ENCODE data around the gene PCDHA4. TPM values are rescaled to one million over a fixed set of nuclear protein-coding genes. Genes with fewer than 3 reads are reported as not detected.
"Not testable (repeated sequence)": the region's sequence is repeated elsewhere in the genome, so short reads cannot be mapped to it uniquely, and the experiment has no call there.

The PCDHA4 gene
- total RNA-seq, 2 experiments from 2014 or later, result not detected

DNA sequence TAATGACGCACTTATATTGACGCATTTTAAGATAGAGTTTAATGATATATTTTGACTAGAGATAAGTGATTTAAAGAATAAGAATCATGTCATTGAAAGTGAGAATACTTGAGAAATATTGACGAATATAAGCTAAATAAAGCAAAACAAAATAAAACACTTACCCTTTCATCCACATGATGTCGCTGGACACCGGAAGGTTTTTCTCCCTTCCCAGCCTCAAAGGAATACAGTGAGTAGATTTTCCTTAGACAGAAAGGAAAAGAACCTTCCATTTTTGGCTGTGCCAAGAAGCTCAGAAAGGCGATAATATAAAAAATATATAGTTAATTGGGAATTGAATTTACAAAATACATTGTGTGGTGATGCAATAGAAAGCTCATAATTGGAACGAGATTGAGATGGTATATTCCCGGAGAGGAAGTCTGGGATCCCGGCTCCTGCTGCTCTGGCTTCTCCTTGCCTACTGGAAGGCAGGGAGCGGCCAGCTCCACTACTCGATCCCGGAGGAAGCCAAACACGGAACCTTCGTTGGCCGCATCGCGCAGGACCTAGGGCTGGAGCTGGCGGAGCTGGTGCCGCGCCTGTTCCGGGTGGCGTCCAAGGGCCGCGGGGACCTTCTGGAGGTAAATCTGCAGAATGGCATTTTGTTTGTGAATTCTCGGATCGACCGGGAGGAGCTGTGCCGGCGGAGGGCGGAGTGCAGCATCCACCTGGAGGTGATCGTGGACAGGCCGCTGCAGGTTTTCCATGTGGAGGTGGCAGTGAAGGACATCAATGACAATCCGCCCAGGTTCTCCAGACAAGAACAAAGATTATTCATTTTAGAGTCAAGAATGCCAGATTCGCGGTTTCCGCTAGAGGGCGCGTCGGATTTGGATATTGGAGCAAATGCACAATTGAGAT is 14.8 kb downstream of the PCDHA4 start, which contains the start of gene PCDHA5:
TSS of gene PCDHA5 (plus strand) at position 239 of the 906 bp plus-strand sequence.
- ChIA-PET CTCF (no interaction called here), POLR2A (no interaction called here)

DNA sequence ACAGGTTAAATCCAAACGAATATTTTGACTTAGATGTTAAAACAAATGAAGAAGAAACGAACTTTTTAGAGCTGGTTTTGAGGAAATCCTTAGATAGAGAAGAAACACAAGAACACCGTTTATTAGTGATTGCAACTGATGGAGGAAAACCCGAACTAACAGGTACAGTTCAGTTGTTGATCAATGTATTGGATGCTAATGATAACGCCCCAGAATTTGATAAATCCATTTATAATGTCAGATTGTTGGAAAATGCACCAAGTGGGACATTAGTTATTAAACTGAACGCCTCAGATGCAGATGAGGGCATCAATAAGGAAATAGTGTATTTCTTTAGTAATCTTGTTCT is 15.4 kb downstream of the PCDHA4 start:
- CTCF ChIA-PET, result no interaction called here
- POLR2A ChIA-PET, result no interaction called here

DNA sequence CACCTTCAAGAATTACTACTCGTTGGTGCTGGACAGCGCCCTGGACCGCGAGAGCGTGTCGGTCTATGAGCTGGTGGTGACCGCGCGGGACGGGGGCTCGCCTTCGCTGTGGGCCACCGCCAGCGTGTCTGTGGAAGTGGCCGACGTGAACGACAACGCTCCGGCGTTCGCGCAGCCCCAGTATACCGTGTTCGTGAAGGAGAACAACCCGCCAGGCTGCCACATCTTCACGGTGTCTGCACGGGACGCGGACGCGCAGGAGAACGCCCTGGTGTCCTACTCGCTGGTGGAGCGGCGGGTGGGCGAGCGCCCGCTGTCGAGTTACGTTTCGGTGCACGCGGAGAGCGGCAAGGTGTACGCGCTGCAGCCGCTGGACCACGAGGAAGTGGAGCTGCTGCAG is 16.1 kb downstream of the PCDHA4 start:
- CTCF ChIA-PET, POLR2A ChIA-PET: not testable (repeated sequence)

DNA sequence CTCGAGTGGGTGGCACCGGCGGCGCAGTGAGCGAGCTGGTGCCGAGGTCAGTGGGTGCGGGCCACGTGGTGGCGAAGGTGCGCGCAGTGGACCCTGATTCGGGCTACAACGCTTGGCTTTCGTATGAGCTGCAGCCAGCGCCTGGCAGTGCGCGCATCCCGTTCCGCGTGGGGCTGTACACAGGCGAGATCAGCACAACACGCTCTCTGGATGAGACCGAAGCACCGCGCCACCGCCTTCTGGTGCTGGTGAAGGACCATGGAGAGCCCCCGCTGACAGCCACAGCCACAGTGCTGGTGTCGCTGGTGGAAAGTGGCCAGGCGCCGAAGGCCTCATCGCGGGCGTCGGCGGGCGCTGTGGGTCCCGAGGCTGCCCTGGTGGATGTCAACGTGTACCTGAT is 16.6 kb downstream of the PCDHA4 start:
- CTCF ChIA-PET, result no interaction called here
- POLR2A ChIA-PET, result no interaction called here

DNA sequence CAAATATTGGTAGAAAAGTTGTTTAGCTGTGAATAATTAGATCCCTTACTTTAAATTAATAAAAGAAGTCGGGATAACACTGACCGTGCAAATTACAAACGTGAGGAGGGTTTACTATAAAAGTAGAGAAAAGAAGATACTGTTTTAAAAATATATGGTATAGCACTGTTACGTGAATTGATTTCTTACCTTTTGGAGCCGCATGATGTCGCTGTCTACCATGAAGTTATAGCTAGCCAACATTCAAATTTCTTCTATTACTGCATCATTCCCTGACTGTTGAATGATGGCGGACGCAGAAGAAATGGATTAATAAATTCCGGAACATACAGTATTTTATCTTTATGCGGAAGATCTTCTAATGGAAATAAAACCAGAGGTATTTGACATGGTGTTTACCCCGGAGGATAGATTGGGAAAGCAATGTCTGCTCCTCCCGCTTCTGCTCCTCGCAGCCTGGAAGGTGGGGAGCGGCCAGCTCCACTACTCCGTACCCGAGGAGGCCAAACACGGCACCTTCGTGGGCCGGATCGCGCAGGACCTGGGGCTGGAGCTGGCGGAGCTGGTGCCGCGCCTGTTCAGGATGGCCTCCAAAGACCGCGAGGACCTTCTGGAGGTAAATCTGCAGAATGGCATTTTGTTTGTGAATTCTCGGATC is 21.0 kb downstream of the PCDHA4 start, which contains the start of gene PCDHA6:
TSS of gene PCDHA6 (plus strand) at position 257 of the 658 bp plus-strand sequence. CDS start at position 389, 132 bp downstream.
- POLR2A ChIA-PET, result no interaction called here
- CTCF ChIA-PET, result no interaction called here

DNA sequence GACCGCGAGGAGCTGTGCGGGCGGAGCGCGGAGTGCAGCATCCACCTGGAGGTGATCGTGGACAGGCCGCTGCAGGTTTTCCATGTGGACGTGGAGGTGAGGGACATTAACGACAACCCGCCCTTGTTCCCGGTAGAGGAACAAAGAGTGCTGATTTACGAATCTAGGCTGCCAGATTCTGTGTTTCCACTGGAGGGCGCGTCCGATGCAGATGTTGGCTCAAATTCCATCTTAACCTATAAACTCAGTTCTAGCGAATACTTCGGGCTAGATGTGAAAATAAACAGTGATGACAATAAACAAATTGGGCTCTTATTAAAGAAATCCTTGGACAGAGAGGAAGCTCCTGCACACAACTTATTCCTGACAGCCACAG is 21.5 kb downstream of the PCDHA4 start:
- ChIA-PET POLR2A (no interaction called here), CTCF (no interaction called here)

DNA sequence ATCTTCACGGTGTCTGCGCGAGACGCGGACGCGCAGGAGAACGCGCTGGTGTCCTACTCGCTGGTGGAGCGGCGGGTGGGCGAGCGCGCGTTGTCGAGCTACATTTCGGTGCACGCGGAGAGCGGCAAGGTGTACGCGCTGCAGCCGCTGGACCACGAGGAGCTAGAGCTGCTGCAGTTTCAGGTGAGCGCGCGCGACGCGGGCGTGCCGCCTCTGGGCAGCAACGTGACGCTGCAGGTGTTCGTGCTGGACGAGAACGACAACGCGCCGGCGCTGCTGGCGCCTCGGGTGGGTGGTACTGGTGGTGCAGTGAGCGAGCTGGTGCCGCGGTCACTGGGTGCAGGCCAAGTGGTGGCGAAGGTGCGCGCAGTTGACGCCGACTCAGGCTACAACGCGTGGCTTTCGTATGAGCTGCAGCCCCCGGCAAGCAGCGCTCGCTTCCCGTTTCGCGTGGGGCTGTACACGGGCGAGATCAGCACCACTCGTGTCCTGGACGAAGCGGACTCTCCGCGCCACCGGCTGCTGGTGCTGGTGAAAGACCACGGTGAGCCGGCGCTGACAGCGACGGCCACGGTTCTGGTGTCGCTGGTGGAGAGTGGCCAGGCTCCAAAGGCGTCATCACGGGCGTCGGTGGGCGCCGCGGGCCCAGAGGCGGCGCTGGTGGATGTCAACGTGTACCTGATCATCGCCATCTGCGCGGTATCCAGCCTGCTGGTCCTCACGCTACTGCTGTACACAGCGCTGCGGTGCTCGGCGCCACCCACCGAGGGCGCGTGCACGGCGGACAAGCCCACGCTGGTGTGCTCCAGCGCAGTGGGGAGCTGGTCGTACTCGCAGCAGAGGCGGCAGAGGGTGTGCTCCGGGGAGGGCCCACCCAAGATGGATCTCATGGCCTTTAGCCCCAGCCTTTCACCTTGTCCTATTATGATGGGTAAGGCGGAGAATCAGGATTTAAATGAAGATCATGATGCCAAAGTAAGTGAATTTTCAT is 22.9 kb downstream of the PCDHA4 start:
- CTCF ChIA-PET, POLR2A ChIA-PET: not testable (repeated sequence)

DNA sequence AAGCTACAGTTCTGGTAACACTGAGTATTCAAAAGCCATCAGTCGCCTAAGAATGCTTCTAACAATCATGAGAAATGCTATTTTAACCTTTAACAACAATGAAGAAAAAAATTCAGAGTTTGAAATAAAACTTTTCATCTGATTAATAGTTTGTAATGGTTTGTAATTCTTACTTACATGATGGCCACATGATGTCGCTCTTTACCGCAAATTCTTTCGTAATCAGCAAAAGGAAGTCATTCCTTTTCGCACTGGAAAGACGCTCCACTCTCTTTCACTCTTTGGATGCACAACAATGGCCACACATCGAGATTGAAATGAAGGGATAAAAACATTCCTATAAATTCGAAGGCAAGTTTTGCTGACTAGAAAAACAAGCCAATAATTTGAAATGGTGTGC is 27.1 kb downstream of the PCDHA4 start, which contains the start of gene PCDHA7:
TSS of gene PCDHA7 (plus strand) at position 277 of the 400 bp plus-strand sequence. CDS start at position 392, 115 bp downstream.
- ChIA-PET POLR2A (no interaction called here), CTCF (no interaction called here)

DNA sequence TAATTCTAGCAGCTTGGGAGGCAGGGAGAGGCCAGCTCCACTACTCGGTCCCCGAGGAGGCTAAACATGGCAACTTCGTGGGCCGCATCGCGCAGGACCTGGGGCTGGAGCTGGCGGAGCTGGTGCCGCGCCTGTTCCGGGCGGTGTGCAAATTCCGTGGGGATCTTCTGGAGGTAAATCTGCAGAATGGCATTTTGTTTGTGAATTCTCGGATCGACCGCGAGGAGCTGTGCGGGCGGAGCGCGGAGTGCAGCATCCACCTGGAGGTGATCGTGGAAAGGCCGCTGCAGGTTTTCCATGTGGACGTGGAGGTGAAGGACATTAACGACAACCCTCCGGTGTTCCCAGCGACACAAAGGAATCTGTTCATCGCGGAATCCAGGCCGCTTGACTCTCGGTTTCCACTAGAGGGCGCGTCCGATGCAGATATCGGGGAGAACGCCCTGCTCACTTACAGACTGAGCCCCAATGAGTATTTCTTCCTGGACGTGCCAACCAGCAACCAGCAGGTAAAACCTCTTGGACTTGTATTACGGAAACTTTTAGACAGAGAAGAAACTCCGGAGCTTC is 27.7 kb downstream of the PCDHA4 start:
- CTCF ChIA-PET, POLR2A ChIA-PET: not testable (repeated sequence)

DNA sequence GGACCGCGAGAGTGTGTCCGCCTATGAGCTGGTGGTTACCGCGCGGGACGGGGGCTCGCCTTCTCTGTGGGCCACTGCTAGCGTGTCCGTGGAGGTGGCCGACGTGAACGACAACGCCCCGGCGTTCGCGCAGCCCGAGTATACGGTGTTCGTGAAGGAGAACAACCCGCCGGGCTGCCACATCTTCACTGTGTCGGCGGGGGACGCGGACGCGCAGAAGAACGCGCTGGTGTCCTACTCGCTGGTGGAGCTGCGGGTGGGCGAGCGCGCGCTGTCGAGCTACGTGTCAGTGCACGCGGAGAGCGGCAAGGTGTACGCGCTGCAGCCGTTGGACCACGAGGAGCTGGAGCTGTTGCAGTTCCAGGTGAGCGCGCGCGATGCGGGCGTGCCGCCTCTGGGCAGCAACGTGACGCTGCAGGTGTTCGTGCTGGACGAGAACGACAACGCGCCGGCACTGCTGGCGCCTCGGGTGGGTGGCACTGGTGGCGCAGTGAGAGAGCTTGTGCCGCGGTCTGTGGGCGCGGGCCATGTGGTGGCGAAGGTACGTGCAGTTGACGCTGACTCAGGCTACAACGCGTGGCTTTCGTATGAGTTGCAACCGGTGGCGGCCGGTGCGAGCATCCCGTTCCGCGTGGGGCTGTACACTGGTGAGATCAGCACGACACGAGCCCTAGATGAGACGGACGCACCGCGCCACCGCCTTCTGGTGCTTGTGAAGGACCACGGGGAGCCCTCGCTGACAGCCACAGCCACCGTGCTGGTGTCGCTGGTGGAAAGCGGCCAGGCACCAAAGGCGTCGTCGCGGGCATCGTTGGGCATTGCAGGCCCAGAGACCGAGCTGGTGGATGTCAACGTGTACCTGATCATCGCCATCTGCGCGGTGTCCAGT is 29.0 kb downstream of the PCDHA4 start:
- POLR2A ChIA-PET, result no interaction called here
- CTCF ChIA-PET, result no interaction called here

DNA sequence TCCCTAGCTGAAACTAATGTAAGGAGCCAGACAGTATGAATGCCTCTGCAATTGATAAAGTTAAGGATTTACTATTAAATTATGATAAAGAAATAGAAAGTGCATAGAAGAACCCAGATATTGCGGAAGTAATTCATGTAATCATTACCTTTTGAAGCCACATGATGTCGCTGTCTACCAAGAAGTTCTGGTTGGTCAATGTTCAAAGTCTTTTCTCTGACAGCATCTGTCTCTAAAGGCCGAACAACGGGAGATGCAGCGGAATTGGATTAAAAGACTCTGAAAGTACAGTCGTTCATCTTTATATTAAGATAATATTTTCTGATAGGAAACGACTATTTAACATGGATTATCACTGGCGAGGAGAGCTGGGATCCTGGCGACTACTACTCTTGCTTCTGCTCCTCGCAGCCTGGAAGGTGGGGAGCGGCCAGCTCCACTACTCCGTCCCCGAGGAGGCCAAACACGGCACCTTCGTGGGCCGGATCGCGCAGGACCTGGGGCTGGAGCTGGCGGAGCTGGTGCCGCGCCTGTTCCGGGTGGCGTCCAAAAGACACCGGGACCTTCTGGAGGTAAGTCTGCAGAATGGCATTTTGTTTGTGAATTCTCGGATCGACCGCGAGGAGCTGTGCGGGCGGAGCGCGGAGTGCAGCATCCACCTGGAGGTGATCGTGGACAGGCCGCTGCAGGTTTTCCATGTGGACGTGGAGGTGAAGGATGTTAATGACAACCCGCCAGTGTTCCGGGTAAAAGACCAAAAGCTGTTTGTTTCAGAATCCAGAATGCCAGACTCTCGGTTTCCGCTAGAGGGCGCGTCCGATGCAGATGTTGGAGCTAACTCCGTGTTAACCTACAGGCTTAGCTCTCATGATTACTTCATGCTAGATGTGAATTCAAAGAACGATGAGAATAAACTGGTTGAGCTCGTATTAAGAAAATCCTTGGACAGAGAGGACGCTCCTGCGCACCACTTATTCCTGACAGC is 34.4 kb downstream of the PCDHA4 start, which contains the start of gene PCDHA8:
TSS of gene PCDHA8 (plus strand) at position 210 of the 985 bp plus-strand sequence. CDS start at position 345, 135 bp downstream.
- CTCF ChIA-PET, result no interaction called here
- POLR2A ChIA-PET, result no interaction called here

DNA sequence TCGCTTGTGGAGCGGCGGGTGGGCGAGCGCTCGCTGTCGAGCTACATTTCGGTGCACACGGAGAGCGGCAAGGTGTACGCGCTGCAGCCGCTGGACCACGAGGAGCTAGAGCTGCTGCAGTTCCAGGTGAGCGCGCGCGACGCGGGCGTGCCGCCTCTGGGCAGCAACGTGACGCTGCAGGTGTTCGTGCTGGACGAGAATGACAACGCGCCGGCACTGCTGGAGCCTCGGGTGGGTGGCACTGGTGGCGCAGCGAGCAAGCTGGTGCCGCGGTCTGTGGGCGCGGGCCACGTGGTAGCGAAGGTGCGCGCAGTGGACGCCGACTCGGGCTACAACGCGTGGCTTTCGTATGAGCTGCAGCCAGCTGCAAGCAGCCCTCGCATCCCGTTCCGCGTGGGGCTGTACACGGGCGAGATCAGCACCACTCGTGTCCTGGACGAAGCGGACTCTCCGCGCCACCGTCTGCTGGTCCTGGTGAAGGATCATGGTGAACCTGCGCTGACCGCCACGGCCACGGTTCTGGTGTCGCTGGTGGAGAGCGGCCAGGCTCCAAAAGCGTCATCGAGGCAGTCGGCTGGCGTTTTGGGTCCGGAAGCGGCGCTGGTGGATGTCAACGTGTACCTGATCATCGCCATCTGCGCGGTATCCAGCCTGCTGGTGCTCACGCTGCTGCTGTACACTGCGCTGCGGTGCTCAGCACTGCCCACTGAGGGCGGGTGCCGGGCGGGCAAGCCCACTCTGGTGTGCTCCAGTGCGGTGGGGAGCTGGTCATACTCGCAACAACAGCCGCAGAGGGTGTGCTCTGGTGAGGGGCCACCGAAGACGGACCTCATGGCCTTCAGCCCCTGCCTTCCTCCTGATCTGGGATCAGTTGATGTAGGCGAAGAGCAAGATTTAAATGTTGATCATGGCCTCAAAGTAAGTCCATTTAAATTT is 36.2 kb downstream of the PCDHA4 start:
- CTCF ChIA-PET, result no interaction called here
- POLR2A ChIA-PET, result no interaction called here

DNA sequence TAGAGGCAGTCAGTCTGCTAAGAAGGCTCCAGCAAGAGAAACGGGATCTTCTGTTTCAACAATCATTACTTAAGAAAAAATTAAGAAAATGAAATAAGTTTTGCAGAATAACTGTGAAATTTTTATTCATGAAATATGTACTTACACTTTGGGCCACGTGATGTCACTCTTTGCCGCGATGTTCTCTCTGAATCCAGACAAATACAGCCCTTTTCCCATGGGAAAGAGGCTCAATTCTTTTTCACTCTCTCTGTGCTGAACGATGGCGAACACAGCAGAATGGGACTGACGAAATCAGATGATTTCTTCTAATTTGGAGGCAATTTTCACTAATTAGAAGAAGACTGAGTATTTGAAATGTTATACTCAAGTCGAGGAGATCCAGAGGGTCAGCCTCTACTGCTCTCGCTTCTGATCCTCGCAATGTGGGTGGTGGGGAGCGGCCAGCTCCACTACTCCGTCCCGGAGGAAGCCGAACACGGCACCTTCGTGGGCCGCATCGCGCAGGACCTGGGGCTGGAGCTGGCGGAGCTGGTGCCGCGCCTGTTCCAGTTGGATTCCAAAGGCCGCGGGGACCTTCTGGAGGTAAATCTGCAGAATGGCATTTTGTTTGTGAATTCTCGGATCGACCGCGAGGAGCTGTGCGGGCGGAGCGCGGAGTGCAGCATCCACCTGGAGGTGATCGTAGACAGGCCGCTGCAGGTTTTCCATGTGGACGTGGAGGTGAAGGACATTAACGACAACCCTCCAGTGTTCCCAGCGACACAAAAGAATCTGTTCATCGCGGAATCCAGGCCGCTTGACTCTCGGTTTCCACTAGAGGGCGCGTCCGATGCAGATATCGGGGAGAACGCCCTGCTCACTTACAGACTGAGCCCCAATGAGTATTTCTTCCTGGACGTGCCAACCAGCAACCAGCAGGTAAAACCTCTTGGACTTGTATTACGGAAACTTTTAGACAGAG is 41.6 kb downstream of the PCDHA4 start, which contains the start of gene PCDHA9:
TSS of gene PCDHA9 (plus strand) at position 244 of the 964 bp plus-strand sequence. CDS start at position 358, 114 bp downstream.
- CTCF ChIA-PET, result interaction anchor here (0.6 kb wide), 1 partner anchor 420 kb away, joined by 3 read pairs; no protein-coding TSS in a partner anchor
- POLR2A ChIA-PET, result not testable (repeated sequence)

DNA sequence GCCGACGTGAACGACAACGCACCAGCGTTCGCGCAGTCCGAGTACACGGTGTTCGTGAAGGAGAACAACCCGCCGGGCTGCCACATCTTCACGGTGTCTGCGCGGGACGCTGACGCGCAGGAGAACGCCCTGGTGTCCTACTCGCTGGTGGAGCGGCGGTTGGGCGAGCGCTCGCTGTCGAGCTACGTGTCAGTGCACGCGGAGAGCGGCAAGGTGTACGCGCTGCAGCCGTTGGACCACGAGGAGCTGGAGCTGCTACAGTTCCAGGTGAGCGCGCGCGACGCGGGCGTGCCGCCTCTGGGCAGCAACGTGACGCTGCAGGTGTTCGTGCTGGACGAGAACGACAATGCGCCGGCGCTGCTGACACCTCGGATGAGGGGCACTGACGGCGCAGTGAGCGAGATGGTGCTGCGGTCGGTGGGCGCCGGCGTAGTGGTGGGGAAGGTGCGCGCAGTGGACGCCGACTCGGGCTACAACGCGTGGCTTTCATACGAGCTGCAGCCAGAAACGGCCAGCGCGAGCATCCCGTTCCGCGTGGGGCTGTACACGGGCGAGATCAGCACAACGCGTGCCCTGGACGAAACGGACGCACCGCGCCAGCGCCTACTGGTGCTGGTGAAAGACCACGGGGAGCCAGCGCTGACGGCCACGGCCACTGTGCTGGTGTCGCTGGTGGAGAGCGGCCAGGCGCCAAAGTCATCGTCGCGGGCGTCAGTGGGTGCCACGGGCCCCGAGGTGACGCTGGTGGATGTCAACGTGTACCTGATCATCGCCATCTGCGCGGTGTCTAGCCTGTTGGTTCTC is 43.2 kb downstream of the PCDHA4 start:
- POLR2A ChIA-PET, CTCF ChIA-PET: not testable (repeated sequence)

All from activated CD8-positive, alpha-beta memory T cell treated with anti-CD3 and anti-CD28 coated beads for 36 hours (primary cell).